Activated CD4-positive, CD25-positive, alpha-beta regulatory T cell treated with anti-CD3 and anti-CD28 coated beads, Interleukin-2, amount 50 U/mL, for 24 hours (primary cell): ENCODE results near the gene S100A10.
A peak's percentile ranks its signal among the peaks of the same experiment; 100 is the strongest.

Source experiments
- ATAC-seq, 2 donors: fragments of 150-1000 bp; cut with Tn5 transposase; one replicate each; pipeline ENCODE4 v1.10.0; 2021; ENCODE audit warnings: mild to moderate bottlenecking in 1 of 2, moderate library complexity in 1 of 2

The S100A10 gene

DNA sequence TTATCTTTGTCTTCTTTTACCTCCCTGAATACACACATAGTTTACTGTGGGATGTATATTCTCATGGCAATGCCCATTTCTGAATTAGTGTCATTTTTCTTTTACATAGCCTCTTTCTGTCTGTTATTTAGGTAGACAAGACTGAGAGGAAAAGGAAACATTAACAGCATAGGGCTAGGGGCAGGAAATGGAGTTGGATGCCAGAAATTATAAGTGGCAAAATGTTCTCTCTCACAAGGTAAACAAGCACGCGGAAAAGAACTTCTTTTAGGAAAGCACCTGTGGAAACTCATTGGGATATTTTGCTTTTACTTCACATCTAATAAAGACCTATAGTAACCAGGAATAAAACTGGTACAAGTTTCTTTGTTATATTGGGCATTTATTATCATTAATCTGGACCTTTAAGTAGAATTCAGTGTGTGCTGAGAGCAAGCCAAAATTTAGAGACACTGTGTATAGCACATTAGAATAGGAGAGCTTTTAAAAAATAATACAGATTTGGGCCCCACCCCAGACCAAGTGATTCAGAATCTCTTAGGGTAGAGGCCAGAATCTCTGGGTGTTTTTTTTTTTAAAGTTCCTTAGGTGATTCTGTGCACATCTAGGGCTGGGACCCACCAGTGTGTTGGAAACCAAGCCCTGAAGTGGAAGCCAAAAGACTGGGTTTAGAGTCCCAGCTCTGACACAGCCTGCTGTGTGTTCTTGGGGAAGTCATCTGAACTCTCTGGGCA lies 32.7 kb downstream of the S100A10 start:
- no peak for ATAC-seq

DNA sequence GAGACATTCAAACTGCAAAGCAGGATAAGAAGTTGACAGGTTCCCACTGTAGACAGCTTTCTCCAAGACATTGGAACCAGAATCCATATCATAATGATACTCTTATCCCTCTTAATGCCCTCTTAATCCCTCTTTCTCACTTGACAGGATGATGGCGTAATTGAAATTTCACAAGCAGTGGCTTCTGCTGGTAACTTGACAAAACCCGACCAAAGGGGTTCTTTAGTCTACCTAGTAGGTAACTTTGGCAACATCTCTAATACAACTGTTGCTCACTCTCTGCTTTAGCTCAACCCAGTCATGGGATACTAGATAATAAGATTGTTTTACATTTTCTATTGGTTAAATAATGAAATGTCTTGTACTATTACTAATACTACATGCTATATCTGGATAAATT lies 34.7 kb downstream of the S100A10 start:
- ATAC-seq: no peak

DNA sequence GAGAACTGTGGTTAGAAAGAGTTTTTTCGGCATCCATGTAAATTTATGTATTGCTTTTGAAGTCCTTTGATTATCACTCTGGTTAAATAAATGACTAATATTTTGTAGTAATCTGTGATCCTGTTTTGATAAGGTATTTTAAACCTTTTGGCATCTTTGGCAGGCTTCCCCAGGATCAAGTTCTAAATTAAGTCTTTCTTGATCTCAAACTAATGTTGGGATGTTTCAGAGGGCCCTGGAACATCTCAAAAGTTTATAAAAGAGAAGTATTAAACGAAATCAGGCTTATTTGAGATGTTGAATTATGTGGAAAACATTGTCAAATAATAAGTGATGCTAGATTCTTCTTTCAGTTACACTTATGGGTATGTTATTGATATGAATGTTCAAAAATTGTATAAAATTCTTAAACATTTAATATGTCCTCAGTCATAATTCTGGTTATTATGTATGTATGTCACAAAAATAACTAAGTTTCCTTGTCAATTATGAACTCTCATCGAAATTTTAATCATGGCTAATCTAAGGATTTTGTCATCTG lies 36.6 kb downstream of the S100A10 start:
- ATAC-seq: no peak

DNA sequence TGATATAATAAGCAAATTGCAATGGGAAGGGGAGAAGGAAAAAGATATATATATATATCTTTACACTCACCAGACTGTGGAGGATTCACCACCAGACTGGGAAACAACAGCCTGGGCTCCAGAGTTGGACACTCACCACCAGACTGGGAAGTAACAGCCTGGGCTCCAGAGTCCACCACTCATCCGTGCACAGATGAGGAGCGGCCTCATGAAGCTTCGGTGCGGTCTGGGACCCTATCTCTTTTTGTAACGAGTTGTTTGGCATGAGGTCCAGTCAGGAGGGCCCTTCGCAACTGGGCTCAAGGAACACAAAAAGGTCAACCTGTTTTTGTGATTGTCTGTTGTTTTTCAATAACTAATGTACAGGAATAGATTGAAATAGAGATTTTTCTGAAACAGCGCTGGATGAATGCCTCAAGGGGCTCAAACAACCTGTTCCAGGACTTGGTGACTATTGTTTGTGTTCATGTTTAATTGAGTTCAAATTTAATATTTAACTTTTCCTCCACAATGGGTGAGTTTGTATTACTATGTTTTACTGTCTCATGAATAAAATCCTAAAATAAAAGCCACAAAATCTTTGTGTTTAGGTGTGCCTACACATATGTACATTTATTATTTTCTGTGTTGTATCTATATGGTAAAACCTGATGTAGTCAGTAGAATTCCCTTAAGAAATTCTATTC lies 40.1 kb downstream of the S100A10 start:
- no peak for ATAC-seq

DNA sequence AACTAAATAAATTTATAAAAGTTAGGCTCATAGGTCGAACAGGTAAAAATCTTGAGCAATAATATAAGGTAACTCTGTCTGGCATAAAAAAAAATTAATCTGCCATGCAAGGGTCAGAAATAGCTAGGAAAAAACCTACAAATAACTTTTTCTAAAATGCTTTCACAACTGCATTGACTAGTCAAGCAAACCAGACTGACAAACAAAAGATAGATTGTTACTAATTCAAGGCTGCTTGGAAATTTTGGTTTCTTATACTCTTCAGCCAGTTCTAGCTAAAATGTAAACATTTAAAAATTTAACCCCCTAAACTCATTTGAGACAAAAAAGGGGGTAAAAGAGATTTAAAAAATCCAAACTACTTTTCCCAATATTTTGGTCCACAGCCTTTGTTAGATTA lies 40.8 kb downstream of the S100A10 start:
- ATAC-seq: no peak

DNA sequence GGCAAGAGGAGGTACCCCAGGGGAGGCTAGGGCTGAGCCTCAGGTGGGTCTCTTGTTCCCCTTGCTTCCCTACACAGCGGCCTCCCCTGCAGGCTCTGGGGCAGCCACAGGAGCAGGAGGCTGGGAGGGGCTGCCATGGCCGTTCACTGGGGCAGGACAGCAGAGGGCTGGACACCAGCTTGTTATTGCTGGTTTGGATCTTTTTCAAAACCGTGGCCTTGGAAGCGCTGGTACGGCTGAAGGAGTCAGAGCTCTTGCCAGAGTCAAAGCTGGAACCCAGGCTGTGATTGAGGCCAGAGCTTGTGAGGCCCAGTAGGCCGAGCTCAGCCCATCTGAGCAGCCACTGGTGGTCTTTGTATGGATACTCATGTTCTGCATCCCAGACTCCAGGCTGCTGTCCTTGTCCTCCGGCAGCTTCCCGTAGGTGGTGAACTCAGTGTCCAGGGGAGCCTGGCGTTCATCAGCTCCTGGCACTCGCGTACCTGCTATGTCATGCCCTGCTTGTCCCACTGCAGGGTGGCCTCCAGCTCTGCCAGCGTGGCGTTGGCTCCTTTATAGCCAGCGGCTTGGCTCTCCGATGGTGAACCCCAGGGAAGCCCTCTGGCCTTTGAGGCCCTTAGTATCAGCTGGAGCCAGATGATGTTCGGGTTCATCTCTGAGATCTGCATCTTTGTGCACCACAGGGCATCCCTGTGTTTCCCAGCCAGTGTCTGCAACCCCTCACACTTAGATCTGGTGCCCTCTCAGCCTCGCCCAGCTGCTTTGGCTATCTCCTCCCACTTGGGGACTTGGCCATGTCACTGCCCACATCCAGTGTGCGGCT lies 44.1 kb downstream of the S100A10 start:
- ATAC-seq: no peak

DNA sequence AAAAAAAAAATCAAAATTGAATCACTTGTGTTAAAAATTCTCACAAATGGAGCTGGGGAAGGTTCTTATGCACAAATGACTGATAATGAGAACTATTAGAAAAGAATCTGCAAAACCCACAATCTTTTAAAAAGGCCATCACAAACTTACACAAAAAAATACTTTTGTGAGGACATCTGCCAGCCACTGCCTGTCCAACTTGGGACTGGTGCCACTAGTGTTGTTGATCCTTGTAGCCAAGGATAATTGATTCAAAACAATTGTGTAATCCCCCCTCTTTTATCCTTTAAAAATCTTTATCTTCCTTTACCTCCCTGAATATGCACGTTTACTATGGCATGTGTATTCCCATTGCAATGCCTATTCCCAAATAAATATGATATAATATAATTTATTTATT lies 45.2 kb downstream of the S100A10 start:
- no peak for ATAC-seq

- ATAC-seq: peak; percentile 16 to 21
These were observed 46.5 kb downstream of the S100A10 start for GRCh38 chr1:151947140-151947539.

DNA sequence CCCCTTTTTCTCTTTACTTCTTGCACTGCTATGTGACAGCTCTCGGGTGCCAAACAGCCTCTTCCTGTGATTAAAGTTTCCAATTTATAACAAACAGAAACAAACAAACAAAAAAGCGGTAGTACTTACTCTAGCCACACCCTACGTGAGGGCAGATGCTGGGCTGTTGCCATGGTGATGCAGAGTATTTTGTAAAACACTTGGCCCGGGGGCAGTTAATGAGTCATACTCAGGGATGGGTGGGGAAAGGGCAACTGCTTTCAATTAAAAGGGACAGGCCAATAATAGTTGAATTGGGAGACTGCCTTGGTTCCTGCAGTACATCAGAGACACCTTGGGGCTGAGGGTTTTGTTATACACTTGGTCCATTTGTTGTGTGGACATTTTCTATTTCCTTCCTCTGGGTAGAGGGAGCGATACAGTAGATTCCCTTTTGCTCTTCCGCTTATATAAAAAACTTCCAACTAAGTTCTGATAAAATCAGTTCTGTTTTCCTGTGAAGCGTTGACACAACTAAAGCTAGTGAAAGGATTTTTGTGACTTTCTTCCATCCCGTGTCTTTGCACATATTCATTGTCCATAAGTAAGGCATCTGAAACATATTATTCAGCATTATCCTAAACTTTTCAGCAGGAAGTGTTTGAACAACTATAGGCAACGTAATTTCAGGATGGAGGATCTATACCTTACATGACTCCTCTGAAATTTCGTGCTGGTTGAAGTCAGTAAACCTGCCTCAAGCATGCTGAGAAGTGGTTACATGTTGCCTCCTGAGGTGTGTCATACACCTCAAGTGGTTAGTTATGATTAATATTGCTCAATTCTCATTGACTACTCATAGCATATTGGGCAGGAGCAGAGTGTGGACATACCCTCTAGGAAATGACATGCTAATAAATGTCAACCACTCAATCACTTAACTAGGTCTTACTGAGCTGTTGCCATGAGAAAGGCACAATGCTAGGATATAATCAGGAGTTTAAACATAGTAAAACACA lies 47.6 kb downstream of the S100A10 start:
- ATAC-seq: peak; percentile 86 to 88

DNA sequence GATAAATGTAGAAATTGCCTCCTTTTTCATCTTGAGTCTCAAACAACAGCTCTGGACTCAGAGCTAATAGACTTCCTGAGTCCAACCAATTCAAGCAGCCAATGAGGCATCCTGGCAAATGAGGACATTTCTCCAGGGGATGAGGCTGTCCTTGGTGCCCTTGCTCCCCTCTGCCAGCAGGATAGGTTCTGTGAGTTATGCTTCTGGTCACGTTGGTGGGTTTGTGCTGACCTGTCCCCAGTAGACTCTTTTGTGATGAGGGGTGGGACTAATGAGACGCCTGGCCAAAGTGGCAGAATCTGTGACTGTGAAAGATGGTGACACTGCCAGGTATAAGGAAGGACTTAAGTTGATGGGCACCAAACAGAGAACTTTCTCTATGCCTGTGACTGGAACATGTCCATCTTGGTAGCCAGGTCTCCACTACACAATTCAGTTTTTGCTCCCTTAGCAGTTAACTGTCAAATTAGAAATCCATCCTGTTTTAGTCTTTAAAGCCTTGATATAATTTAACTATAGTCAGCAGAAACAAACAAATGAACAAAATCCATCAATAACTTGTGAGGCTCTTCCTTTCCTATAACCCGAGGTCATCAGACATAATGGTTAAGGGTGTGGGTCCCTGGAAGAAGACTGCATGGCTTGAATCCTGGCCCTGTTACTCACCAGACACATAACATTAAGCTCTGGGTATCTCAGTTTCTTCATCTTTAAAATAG lies 48.6 kb downstream of the S100A10 start:
- no peak for ATAC-seq

DNA sequence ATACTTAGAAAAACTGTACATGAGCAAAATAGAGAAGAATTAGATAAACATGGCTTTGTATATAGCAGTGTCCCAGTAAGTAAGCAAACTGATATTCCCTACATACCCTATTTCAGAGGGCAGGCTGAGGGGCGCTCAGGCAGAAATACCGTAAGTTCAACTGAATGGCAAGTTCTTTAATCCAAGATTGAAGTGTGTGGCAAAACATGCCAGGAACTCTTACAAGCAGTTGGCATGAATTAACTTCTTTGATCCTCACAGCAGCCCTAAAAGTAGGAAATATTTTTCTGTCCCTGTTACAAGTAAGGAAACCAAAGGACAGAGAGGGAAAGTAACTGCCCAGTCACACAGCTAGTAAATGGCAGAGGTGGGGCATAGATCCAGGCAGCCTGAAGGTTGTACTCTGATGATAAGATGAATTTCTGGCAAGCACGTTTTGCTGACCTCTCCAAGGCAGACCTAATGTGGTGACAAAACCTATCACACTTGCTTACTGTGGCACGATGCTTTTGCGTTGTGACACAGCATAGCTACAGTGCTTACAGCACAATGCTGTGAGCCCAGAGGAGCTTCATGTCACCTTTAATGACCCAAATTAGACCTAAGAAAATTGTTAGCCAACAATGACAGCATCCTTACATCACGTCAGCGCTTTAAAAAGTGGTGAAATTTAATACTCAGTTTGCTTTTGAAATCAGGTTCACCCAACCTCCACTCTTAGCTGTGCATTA lies 49.4 kb downstream of the S100A10 start:
- no peak for ATAC-seq

DNA sequence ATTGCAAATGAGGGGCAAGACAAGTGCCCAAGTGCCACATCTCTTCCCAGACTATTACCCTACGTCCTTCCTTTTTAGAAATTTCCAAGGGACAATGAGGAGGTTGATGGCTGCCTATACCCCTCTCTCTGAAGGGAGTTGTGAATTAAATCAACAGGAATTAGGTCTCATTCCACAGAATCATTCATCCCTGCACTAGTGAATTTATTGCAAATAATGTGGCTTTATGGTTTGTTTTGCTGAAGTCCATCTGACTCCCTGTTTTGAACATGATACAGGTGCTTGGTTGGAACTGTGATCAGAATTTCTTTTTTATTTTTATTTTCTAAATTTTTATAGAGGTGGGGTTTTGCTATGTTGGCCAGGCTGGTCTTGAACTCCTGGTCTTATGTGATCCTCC lies 50.1 kb downstream of the S100A10 start:
- ATAC-seq: no peak

GRCh38 chr1:151942882-151943281 lies 50.8 kb downstream of the S100A10 start:
- ATAC-seq: no peak

- ATAC-seq: no peak
These were observed 53.1 kb downstream of the S100A10 start for GRCh38 chr1:151940541-151940940.

DNA sequence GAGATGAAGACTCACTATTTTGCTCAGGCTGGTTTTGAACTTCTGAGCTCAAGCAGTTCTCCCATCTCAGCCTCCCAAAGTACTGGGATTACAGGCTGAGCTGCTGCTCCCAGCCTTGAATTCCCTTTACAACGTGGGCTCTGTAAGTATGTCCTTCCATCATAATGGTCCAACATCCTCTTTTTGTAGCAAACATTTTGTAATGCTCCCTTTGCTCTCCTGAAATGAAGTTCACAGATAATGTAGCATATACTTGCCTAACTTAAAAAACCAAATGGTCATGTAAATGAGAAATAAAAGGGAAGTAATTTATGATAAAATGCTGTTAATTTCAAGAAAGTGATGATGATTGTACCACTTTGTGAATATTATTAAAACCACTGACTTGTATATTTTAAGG lies 53.9 kb downstream of the S100A10 start:
- no peak for ATAC-seq

DNA sequence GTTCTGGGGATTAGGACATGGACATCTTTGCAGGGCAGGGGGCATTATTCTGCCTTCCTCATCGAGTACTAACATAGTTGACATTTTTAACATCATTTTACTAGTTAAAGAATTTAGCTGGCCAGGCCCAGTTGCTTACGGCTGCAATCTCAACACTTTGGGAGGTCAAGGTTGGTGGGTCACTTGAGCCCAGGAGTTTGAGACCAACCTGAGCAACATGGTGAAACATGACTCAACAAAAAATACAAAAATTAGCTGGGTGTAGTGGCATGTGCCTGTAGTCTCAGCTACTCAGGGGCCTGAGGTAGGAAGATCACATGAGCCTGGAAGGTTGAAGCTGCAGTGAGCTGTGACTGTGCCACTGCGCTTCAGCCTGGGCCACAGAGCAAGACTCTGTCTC lies 54.5 kb downstream of the S100A10 start:
- ATAC-seq: no peak

DNA sequence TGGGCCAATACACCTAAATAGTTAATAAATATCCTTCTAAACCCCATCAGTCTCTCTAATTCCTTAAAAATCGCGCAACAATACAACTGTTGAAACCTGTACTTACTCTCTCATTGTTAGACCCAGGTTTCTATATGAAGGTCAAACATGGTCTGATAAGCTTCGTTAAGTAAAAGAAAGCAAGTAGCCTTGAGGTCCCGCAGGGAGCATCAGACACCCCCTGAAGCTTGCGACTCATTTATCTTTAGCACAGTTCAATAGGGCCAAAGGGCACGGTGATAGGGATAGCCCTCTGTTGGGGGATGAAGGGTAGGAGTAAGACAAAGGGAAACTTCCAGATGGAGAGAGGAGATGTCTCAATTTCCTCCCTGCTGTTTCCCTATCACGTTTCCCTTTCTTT lies 57.0 kb downstream of the S100A10 start:
- ATAC-seq: no peak

DNA sequence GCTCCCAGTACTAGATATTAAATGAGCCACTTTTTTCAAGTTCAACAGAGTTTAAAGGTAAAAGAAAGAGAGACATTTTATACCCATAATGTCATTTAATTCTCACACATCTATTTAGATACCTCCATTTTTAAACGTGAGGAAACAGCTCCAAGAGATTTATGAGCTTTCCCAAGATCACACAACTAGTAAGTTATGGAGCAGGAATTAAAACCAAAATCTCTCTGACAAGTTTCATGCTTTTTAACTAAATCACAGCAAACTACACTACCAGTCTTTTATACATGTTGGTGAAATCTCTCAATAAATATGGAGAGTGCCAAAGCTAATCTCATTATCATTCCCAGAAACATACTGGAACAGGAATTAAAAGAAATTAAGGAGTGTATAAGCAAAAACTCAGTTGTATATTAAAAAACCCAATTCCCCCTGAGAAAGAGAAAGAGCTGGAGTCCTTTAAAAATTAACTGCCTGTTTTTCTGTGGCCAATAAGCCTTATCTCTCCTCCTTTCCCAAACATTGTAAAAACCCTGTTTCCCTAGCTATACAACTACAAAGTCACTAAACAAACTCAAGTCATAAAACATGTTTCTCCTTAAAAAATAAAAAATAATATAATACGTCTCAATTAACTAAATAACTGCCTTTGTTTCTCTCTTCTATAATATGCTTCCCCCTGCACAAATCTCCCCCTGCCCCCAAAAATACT lies 57.6 kb downstream of the S100A10 start:
- ATAC-seq: no peak

DNA sequence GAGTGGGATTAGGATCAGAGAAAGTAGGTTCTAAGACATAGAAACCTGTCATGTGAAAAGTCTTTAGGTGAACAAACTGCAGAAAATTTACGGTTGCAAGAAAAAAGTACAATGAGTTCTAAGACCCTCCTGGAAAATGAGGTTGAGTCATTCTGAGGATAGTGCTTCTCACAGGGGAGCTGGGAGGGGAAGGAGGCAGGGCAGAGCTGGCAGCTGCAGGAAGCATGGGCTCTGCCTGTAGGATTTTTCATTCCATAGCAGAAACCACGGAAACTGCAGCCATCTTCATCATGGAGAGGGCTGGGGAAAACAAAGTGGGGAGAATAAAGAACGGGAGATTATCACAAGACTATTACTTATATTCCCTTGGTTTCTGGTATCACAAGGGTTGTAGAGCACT lies 58.5 kb downstream of the S100A10 start:
- no peak for ATAC-seq

DNA sequence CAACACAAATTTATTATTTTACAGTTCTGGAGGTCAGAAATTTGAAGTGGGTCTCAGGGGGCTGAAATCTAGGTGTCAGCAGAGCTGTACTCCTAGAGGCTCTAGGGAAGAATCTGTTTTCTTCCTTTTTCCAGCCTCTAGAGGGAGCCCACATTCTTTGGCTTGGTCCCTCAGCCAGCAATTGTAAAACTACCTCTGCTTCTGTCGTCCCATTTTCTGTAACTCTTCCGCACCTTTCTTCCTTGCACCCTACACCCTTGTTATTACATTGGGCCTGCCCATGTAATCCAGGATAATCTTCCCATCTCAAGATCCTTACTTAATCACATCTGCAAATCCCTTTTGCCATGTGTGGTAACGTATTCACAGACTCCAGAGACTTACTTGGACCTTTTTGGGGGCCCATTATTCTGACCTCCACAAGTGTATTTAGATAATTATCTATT lies 59.6 kb downstream of the S100A10 start:
- ATAC-seq: peak; percentile 63 to 84
